Panc1 (cell line): Measurements from ENCODE around the gene ELL2.

Experiments
- CTCF ChIP-seq: fragments of 450-650 bp; IDR thresholded peaks from 2 replicates; pipeline ENCODE4 v1.5.1; 2017; ENCODE audit warnings: mild to moderate bottlenecking
- POLR2AphosphoS5 ChIP-seq: IDR thresholded peaks from 2 replicates; pipeline ENCODE4 v1.6.1; 2012; ENCODE audit warnings: mild to moderate bottlenecking, low read depth, low read length, moderate library complexity
- REST ChIP-seq, 2 experiments: IDR thresholded peaks; 2 replicates each; pipeline ENCODE4 v1.6.1; 2011 to 2012; ENCODE audit warnings: low read depth in 2 of 2, control low read depth in 1 of 2, low read length in 1 of 2, mild to moderate bottlenecking in 1 of 2, moderate library complexity in 1 of 2; ENCODE audit not compliant: insufficient read depth in 1 of 2
- TCF7L2 ChIP-seq: IDR thresholded peaks from 2 replicates; pipeline ENCODE4 v1.6.1; 2011; ENCODE audit warnings: mild to moderate bottlenecking, low read depth, low read length, inconsistent platforms

GRCh38 chr5:95886340-95887044, 75.2 kb downstream of the ELL2 start:
- no peak for TF ChIP-seq REST (IDR thresholded peaks at IDR 0.05; ENCODE audit: insufficient read depth in 1 of 2, low read depth in 2 of 2, low read length in 1 of 2)
- TF ChIP-seq CTCF, result no peak
- no peak for TF ChIP-seq TCF7L2
- TF ChIP-seq POLR2AphosphoS5, result no peak
